GM23338 (cell line): ENCODE data around the gene SLC35F6. TPM values are rescaled to one million over a fixed set of nuclear protein-coding genes. Genes with fewer than 3 reads are reported as not detected.

Experiments used
- ATAC-seq: fragments of 200-7000 bp; cut with Tn5 transposase; 3 replicates; pipeline ENCODE4 v1.9.1; 2020
- DNase-seq: peaks from one replicate; pipeline ENCODE4 v3.0.0-alpha.2; 2015; ENCODE audit warnings: low spot score
- H2AFZ ChIP-seq: fragments of 200-600 bp; sonication (generic); 2 replicates; pipeline ENCODE4 v1.8.0; 2016; ENCODE audit warnings: antibody characterized with exemption, mild to moderate bottlenecking, moderate library complexity
- H3F3A ChIP-seq: fragments of 200-600 bp; sonication (generic); replicated peaks from 2 replicates; pipeline ENCODE4 v1.8.0; 2017; ENCODE audit warnings: antibody characterized with exemption, mixed run types, low read depth
- H3K27ac ChIP-seq: fragments of 200-600 bp; sonication (generic); 2 replicates; pipeline ENCODE4 v1.6.1; 2016; ENCODE audit warnings: low read depth
- H3K27me3 ChIP-seq: fragments of 200-600 bp; sonication (generic); 2 replicates; pipeline ENCODE4 v1.8.0; 2016; ENCODE audit warnings: mild to moderate bottlenecking, mixed run types, moderate library complexity; ENCODE audit not compliant: insufficient read depth
- H3K36me3 ChIP-seq: fragments of 200-600 bp; sonication (generic); 2 replicates; pipeline ENCODE4 v1.8.0; 2016; ENCODE audit warnings: mild to moderate bottlenecking; ENCODE audit not compliant: insufficient read depth
- H3K4me1 ChIP-seq: fragments of 200-600 bp; sonication (generic); 2 replicates; pipeline ENCODE4 v1.8.0; 2016; ENCODE audit warnings: mild to moderate bottlenecking, moderate library complexity; ENCODE audit not compliant: insufficient read depth
- H3K4me2 ChIP-seq: fragments of 200-600 bp; sonication (generic); 2 replicates; pipeline ENCODE4 v1.7.1; 2017; ENCODE audit warnings: mixed run types
- H3K4me3 ChIP-seq: fragments of 200-600 bp; sonication (generic); 2 replicates; pipeline ENCODE4 v1.6.1; 2016; ENCODE audit warnings: mixed run types
- H3K79me2 ChIP-seq: fragments of 200-600 bp; sonication (generic); replicated peaks from 2 replicates; pipeline ENCODE4 v1.8.0; 2017; ENCODE audit warnings: mild to moderate bottlenecking; ENCODE audit not compliant: insufficient read depth
- H3K9me2 ChIP-seq: fragments of 200-600 bp; sonication (generic); 2 replicates; pipeline ENCODE4 v1.8.0; 2017; ENCODE audit not compliant: insufficient read depth
- H4K20me1 ChIP-seq: fragments of 200-600 bp; sonication (generic); replicated peaks from 2 replicates; pipeline ENCODE4 v1.8.0; 2017; ENCODE audit warnings: mild to moderate bottlenecking; ENCODE audit not compliant: insufficient read depth
- H3K27ac Mint-ChIP-seq: 2 replicates; pipeline ENCODE4 v1.8.0; 2020; ENCODE audit warnings: inconsistent platforms, mild to moderate bottlenecking, moderate library complexity, mixed read lengths
- H3K27me3 Mint-ChIP-seq: 3 replicates; pipeline ENCODE4 v1.8.0; 2022; ENCODE audit warnings: low read depth, mild to moderate bottlenecking, moderate library complexity, mixed read lengths, inconsistent platforms; ENCODE audit not compliant: insufficient read depth, poor library complexity
- H3K36me3 Mint-ChIP-seq: 3 replicates; pipeline ENCODE4 v1.8.0; 2021; ENCODE audit warnings: low read depth, mild to moderate bottlenecking, inconsistent platforms, moderate library complexity, mixed read lengths
- H3K4me1 Mint-ChIP-seq: 3 replicates; pipeline ENCODE4 v1.8.0; 2020; ENCODE audit warnings: mild to moderate bottlenecking, inconsistent platforms, mixed read lengths
- H3K4me3 Mint-ChIP-seq: 3 replicates; pipeline ENCODE4 v1.8.0; 2021; ENCODE audit warnings: moderate library complexity, mild to moderate bottlenecking, inconsistent platforms, mixed read lengths
- H3K9me3 Mint-ChIP-seq: 3 replicates; pipeline ENCODE4 v1.8.0; 2020; ENCODE audit warnings: moderate library complexity, mild to moderate bottlenecking, inconsistent platforms, mixed read lengths
- CREB1 ChIP-seq: fragments of 250-450 bp; sonication (Bioruptor Pico); IDR thresholded peaks from 2 replicates; pipeline ENCODE4 v1.5.0; 2020; ENCODE audit warnings: low read depth, mild to moderate bottlenecking, moderate library complexity
- CTCF ChIP-seq, 2 experiments: fragments of 200-600 bp in 1 of 2; sonication (generic) in 1 of 2; conservative IDR thresholded peaks; 2 replicates each; pipeline versions ENCODE4 v1.5.1 to v1.6.1; 2016 to 2017; ENCODE audit warnings: antibody characterized with exemption in 2 of 2, low read depth in 2 of 2, mild to moderate bottlenecking in 2 of 2, moderate library complexity in 1 of 2
- ETS1 ChIP-seq: IDR thresholded peaks from 2 replicates; pipeline ENCODE4 v1.6.1; 2016; ENCODE audit warnings: antibody characterized with exemption
- EZH2 ChIP-seq: fragments of 200-600 bp; sonication (generic); IDR thresholded peaks from one replicate; pipeline ENCODE4 v1.8.0; 2017; ENCODE audit warnings: antibody characterized with exemption, mild to moderate bottlenecking, low read depth; ENCODE audit not compliant: unreplicated experiment
- EZH2phosphoT487 ChIP-seq: fragments of 200-600 bp; sonication (generic); IDR thresholded peaks from one replicate; pipeline ENCODE4 v1.8.1; 2018; ENCODE audit warnings: antibody characterized with exemption; ENCODE audit not compliant: unreplicated experiment
- NANOG ChIP-seq: IDR thresholded peaks from 2 replicates; pipeline ENCODE4 v1.6.1; 2016; ENCODE audit warnings: antibody characterized with exemption, borderline replicate concordance
- REST ChIP-seq: IDR thresholded peaks from one replicate; pipeline ENCODE4 v1.6.1; 2018; ENCODE audit warnings: antibody characterized with exemption; ENCODE audit not compliant: unreplicated experiment
- STAT1 ChIP-seq: IDR thresholded peaks from one replicate; pipeline ENCODE4 v1.6.1; 2016; ENCODE audit warnings: antibody characterized with exemption; ENCODE audit not compliant: unreplicated experiment
- ZNF114 ChIP-seq: fragments of 250-450 bp; sonication (Bioruptor Pico); IDR thresholded peaks from 2 replicates; pipeline ENCODE4 v1.5.0; 2020; ENCODE audit warnings: mild to moderate bottlenecking, moderate library complexity
- ZNF331 ChIP-seq: fragments of 250-450 bp; sonication (Bioruptor Pico); IDR thresholded peaks from 2 replicates; pipeline ENCODE4 v1.5.0; 2020; ENCODE audit warnings: low read depth, mild to moderate bottlenecking, moderate library complexity
- ZNF462 ChIP-seq: fragments of 250-450 bp; sonication (Bioruptor Pico); IDR thresholded peaks from 2 replicates; pipeline ENCODE4 v1.5.0; 2020; ENCODE audit warnings: mild to moderate bottlenecking, moderate library complexity
- polyA plus RNA-seq: library from polyadenylated mRNA; unstranded; fragments of >200 nt; fragmentation: Nextera tagmentation; extraction: Ambion mirVana; gene quantifications from 2 replicates; pipeline ENCODE4 v1.2.1, GENCODE V29; 2016
- total RNA-seq: library from RNA; depleted of rRNA; stranded (reverse); fragments of >200 nt; shearing (Covaris generic); gene quantifications from 2 replicates; pipeline ENCODE4 v1.2.3, GENCODE V29; 2014

SLC35F6 gene
- total and polyA plus RNA-seq, 2 experiments from 2014 or later, result 6.0 to 15.0 TPM

- no peak overlapping the region for H3K4me2 ChIP-seq
- H4K20me1 ChIP-seq, result no peaks in the 10 kb centered on the region
- DNase-seq (no peak), ATAC-seq (no peak)
- Mint-ChIP-seq H3K9me3 (no peaks in the 10 kb centered on the region), H3K36me3 (no peaks in the 10 kb centered on the region), H3K4me1 (no peaks in the 10 kb centered on the region), H3K27ac (no peak overlapping the region), H3K27me3 (no peaks in the 10 kb centered on the region), H3K4me3 (no peak overlapping the region)
- H3F3A ChIP-seq, result no peaks in the 10 kb centered on the region
- H3K79me2 ChIP-seq, result no peaks in the 10 kb centered on the region
- H3K4me3 ChIP-seq, result no peak overlapping the region
- peaks cover 3% of the 10 kb centered on the region; the same call in 1 of the 2 replicates for H3K9me2 ChIP-seq
- H3K27ac ChIP-seq, result no peak overlapping the region
- no peaks in the 10 kb centered on the region for H3K36me3 ChIP-seq
- H2AFZ ChIP-seq, result no peak overlapping the region
- H3K27me3 ChIP-seq, result no peaks in the 10 kb centered on the region
- no peaks in the 10 kb centered on the region for H3K4me1 ChIP-seq
- no peak for TF ChIP-seq ZNF114
- TF ChIP-seq ZNF331 (CRISPR knock-in tag), result no peak
- no peak for TF ChIP-seq EZH2phosphoT487
- no peak for TF ChIP-seq STAT1
- TF ChIP-seq EZH2, result no peak
- TF ChIP-seq NANOG, result no peak
- no peak for TF ChIP-seq ETS1
- no peak for TF ChIP-seq ZNF462
- TF ChIP-seq CREB1, result no peak
- no peak for TF ChIP-seq CTCF (conservative IDR thresholded peaks at IDR 0.05; ENCODE audit: low read depth in 2 of 2)
- TF ChIP-seq REST, result no peak
These were observed 41.2 kb downstream of the SLC35F6 start for GRCh38 chr2:26805241-26805676.
